Measurements from ENCODE around the gene RNU11. TPM values are rescaled to one million over a fixed set of nuclear protein-coding genes. Genes with fewer than 3 reads are reported as not detected.
"Not testable (repeated sequence)": the region's sequence is repeated elsewhere in the genome, so short reads cannot be mapped to it uniquely, and the experiment has no call there.

Gene RNU11
- total RNA-seq, 8 experiments from 2014 or later, result not detected

DNA sequence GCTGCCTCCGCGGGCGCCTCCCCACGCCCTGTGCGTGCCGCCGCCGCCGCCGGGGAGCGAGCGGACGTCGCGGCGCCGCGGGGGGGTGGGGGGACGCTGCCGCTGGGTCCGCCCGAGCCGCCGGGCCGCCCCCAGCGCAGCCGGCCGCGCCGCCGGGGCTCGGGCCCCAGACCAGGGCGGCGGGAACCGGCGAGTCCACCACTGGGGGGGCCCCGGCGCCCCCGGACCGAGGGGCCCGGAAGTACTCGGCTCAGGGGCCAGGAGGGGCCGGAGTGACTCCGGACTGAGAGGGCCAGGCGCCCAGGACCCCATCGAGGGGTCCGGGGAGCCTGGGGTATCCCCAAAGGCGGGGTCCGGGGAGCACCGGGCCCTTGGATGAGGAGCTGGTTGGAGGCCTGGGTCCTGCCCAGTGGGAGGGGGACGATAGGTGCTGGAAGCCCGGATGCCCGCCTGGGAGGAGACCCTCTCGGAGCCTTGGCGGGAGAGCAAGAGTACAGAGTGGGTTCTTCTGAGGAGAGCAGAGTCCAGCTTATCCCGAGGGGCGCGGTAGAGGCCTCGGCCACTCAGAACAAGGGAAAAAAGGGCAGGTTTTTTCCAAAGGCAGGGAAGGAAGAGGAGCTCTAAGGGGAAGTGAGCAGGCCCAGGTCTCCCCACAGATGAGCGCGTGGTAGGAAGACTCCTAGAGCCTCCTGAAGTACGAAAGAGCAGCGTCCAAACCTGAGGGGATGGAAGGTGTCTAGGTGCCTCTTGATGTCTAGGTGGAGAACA, 20.7 kb downstream of the RNU11 start:
- ATAC-seq (replicated peaks in 6 of 8), result peak; percentile 75 to 86 (median 83)
- in situ Hi-C loops (cut with MboI; ENCODE audit: low pct_unique_long_range_greater_than_20kb in 2 of 9, low sequenced_read_pairs in 9 of 9, unreplicated experiment in 9 of 9), result no loop called here

DNA sequence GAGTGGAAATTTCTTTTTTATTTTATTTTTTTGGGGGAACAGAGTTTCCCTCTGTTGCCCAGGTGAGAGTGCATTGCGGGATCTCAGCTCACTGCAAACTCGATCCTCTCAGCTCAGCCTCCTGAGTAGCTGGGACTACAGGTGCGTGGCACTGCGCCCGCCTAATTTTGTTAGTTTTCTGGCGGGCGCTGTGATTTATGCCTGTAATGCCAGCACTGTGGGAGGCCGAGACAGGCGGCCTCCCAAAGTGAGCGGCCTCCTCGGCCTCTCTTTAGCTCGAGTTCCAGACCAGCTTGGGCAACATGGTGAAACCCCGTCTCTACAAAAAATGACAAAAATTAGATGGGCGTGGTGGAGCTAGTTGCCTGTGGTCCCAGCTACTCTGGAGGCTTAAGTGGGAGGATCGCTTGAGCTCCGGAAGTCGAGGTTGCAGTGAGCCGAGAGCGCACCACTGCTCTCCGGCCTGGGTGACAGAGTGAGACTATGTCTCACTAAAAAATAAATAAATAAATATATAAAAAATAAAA, 22.9 kb downstream of the RNU11 start:
- H3K4me1 ChIP-seq (replicated peaks in 1 of 2), result peaks cover 12 to 13% of the 10 kb centered on the region in 2 donors
- no peak overlapping the region for H3K27ac ChIP-seq
- no peak overlapping the region for H3K4me3 ChIP-seq
- 76 to 100% (median 94%) methylated on average over 1 to 17 of the region's 20 CpGs; no CpG with 5 or more reads in 2 of the 10 experiments for WGBS, 10 experiments
- no peak for ATAC-seq (replicated peaks in 6 of 8)
- in situ Hi-C loops (cut with MboI; ENCODE audit: low pct_unique_long_range_greater_than_20kb in 2 of 9, low sequenced_read_pairs in 9 of 9, unreplicated experiment in 9 of 9), result no loop called here

More for the DNA sequence above, 20.7 kb downstream of the RNU11 start:
- WGBS, 10 experiments, result 0 to 10% (median 5%) methylated on average over 1 to 9 of the region's 63 CpGs; no CpG with 5 or more reads in 5 of the 10 experiments
- Histone ChIP-seq H3K4me1 (replicated peaks in 1 of 2) (peaks cover 12 to 13% of the 10 kb centered on the region in 2 donors), H3K4me3 (peak overlapping the region; percentile 81 to 98 (median 95)), H3K27ac (peak overlapping the region; percentile 96 to 99)

DNA sequence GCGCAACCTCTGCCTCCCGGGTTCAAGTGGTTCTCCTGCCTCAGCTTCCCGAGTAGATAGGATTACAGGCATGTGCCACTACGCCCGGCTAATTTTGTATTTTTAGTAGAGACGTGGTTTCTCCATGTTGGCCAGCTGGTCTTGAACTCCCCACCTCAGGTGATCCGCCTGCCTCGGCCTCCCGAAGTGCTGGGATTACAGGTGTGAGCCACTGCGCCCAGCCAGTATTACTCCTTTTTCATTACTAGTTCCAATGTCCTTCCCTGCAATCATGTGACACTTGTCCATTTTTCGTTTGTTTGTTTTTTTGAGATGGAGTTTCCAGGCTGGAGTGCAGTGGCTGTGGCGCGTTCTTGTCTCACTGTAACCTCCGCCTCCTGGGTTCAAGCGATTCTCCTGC, 24.6 kb downstream of the RNU11 start:
- H3K4me3 ChIP-seq; H3K4me1 ChIP-seq (replicated peaks in 1 of 2); in situ Hi-C loops (cut with MboI; ENCODE audit: low pct_unique_long_range_greater_than_20kb in 2 of 9, low sequenced_read_pairs in 9 of 9, unreplicated experiment in 9 of 9); ATAC-seq (replicated peaks in 6 of 8); H3K27ac ChIP-seq: not testable (repeated sequence)
- 80 to 100% (median 96%) methylated on average over 1 to 15 of the region's 15 CpGs; no CpG with 5 or more reads in 1 of the 10 experiments for WGBS, 10 experiments

DNA sequence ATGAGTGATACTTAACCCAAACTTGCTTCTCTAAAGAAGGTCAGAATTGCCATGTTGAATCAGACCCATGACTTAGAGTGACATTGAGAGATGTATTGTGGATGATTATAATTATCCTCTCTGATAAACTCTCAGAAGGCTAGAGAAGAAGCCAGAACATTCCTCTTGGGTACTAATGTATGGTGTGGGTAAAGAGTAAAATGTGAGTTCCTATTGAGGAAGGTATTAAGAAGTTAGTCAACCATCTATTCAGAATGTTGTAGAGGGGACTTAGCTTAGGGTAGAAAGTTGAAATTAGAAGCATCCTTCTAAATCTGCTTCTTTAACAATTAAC, 27.5 kb downstream of the RNU11 start:
- in situ Hi-C loops (cut with MboI; ENCODE audit: low pct_unique_long_range_greater_than_20kb in 2 of 9, low sequenced_read_pairs in 9 of 9, unreplicated experiment in 9 of 9), result no loop called here
- Histone ChIP-seq H3K27ac (no peak overlapping the region), H3K4me1 (replicated peaks in 1 of 2) (no peaks in the 10 kb centered on the region), H3K4me3 (no peak overlapping the region)
- no peak for ATAC-seq (replicated peaks in 6 of 8)

DNA sequence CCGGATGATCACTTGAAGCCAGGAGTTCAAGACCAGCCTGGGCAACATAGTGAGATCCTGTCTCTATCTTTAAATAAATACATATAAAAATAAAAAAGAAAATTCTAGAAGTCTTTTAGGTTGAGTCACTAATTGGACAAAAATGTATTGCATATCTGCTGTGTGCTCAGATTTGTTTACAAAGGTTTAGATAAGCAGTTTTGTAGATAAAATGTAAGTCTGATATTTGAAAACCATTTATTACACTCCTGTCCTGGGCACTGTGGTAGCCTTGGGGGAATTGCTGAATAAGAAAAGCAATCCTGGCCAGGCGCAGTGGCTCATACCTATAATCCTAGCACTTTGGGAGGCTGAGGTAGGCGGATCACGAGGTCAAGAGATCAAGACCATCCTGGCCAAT, 31.8 kb downstream of the RNU11 start:
- in situ Hi-C loops (cut with MboI; ENCODE audit: low pct_unique_long_range_greater_than_20kb in 2 of 9, low sequenced_read_pairs in 9 of 9, unreplicated experiment in 9 of 9), result no loop called here
- Histone ChIP-seq H3K4me3 (no peak overlapping the region), H3K27ac (no peak overlapping the region), H3K4me1 (replicated peaks in 1 of 2) (no peaks in the 10 kb centered on the region)
- 86 to 100% (median 100%) methylated on average over 1 to 4 of the region's 4 CpGs; no CpG with 5 or more reads in 4 of the 10 experiments for WGBS, 10 experiments
- ATAC-seq (replicated peaks in 6 of 8), result no peak

DNA sequence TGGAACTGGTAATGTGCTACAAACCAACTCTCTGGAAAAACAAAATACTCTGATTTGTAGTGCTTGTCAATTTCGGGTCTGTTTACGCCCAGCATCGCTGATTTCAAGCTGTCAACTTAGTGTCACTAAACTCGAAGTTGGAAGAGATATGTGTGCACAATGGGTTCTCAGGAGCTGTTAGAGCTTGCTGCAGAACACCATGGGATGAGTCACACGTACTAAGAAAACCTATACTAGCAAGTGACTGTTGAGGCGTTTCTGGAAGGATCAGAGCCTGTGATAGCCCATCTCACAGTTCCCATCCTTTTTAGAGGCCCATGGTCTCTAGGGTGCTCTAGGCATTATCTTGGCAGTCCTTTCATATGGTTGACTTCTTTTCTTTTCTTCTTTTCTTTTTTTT, 34.4 kb downstream of the RNU11 start:
- in situ Hi-C loops (cut with MboI; ENCODE audit: low pct_unique_long_range_greater_than_20kb in 2 of 9, low sequenced_read_pairs in 9 of 9, unreplicated experiment in 9 of 9), result no loop called here
- no peak for ATAC-seq (replicated peaks in 6 of 8)
- Histone ChIP-seq H3K27ac (no peak overlapping the region), H3K4me1 (replicated peaks in 1 of 2) (no peaks in the 10 kb centered on the region), H3K4me3 (no peak overlapping the region)
- 76 to 95% (median 88%) methylated on average over 2 to 6 of the region's 6 CpGs; no CpG with 5 or more reads in 2 of the 10 experiments for WGBS, 10 experiments

DNA sequence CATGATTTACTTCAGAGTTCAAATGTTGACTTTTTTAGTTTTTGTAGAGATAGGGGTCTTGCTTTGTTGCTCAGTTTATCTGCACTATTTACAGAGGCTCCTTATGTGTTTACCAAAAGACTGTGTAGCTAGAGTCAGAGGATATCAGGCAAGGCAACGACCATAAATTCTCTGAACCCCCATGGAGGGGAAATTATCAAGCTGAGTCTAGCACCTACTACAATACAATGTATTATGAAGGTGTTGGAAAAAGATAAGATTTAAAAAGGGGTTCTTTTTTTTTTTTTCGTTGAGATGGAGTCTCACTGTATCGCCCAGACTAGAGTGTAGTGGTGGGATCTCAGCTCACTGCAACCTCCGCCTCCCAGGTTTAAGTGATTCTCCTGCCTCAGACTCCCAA, 36.5 kb downstream of the RNU11 start:
- in situ Hi-C loops (cut with MboI; ENCODE audit: low pct_unique_long_range_greater_than_20kb in 2 of 9, low sequenced_read_pairs in 9 of 9, unreplicated experiment in 9 of 9), result no loop called here
- no peak for ATAC-seq (replicated peaks in 6 of 8)
- Histone ChIP-seq H3K4me3 (no peak overlapping the region), H3K4me1 (replicated peaks in 1 of 2) (no peaks in the 10 kb centered on the region), H3K27ac (no peak overlapping the region)
- WGBS, 10 experiments, result 86 to 100% (median 89%) methylated on average over 1 to 4 of the region's 4 CpGs; no CpG with 5 or more reads in 3 of the 10 experiments

DNA sequence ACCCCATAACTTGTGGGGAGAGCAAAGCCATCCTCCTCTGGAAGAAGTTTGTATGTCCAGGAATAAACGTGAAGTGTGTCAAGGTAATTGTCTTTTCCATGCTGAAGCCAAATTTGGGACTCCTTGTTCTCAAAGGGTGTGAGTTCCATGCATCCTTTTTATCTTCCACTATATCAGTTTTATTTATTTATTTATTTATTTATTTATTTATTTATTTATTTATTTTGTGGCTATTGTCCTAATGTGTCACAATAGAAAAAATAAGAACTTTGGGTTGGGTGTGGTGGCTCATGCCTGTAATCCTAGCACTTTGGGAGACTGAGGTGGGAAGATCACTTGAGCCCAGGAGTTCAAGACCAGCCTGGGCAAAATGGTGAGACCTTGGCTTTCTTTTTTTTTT, 43.2 kb downstream of the RNU11 start:
- ATAC-seq (replicated peaks in 6 of 8); H3K4me3 ChIP-seq; in situ Hi-C loops (cut with MboI; ENCODE audit: low pct_unique_long_range_greater_than_20kb in 2 of 9, low sequenced_read_pairs in 9 of 9, unreplicated experiment in 9 of 9); H3K27ac ChIP-seq; H3K4me1 ChIP-seq (replicated peaks in 1 of 2): not testable (repeated sequence)
- WGBS, 10 experiments, result 50 to 100% (median 88%) methylated on average over 1 of the region's 1 CpG; no CpG with 5 or more reads in 3 of the 10 experiments

Other genes starting within 250 kb of the RNU11 start
- 10 to 100 TPM in 7 of 8 experiments, 1 to 10 TPM in 1; 8.4 to 76.8 (median 16.3) TPM for gene RCC1, start 142.6 kb upstream of the RNU11 start, total RNA-seq
- 10 to 100 TPM; 11.7 to 40.1 (median 33.0) TPM for gene TRNAU1AP, start 95.5 kb upstream of the RNU11 start, total RNA-seq
- gene RAB42, start 56.3 kb upstream of the RNU11 start, total RNA-seq, result 1 to 10 TPM in 5 of 8 experiments, under 1 TPM in 3; 0.36 to 1.9 (median 1.1) TPM
- 10 to 100 TPM; 33.9 to 64.4 (median 43.2) TPM for gene TAF12, start 5.5 kb upstream of the RNU11 start, total RNA-seq
- 10 to 100 TPM in 5 of 8 experiments, 1 to 10 TPM in 3; 5.8 to 15.2 (median 11.8) TPM for gene GMEB1, start 20.2 kb downstream of the RNU11 start, total RNA-seq
- 100 to 1,000 TPM in 3 of 8 experiments, 10 to 100 TPM in 5; 60.2 to 149 (median 88.6) TPM for gene YTHDF2, start 88.3 kb downstream of the RNU11 start, total RNA-seq
- gene OPRD1, start 163.6 kb downstream of the RNU11 start, total RNA-seq, result 1 to 10 TPM in 1 of 8 experiments, under 1 TPM in 7; 0.10 to 1.2 (median 0.22) TPM

All from motor neuron (in vitro differentiated cells).